Activated CD8-positive, alpha-beta T cell treated with anti-CD3 and anti-CD28 coated beads for 36 hours (primary cell): ENCODE results near the gene VTI1B. TPM values are rescaled to one million over a fixed set of nuclear protein-coding genes. Genes with fewer than 3 reads are reported as not detected.

Source experiments
- ATAC-seq: fragments of 200-7000 bp; cut with Tn5 transposase; one replicate; pipeline ENCODE4 v1.10.0; 2021; ENCODE audit warnings: mild to moderate bottlenecking, moderate library complexity
- CTCF ChIA-PET: fragments of 350-600 bp; sonication (Branson Sonifier 250); formaldehyde crosslinking; loops from one replicate; lab custom pipeline; 2021; ENCODE audit warnings: antibody characterized with exemption; lab: Charles Lee
- POLR2A ChIA-PET: fragments of 350-600 bp; sonication (Branson Sonifier 250); formaldehyde crosslinking; loops from one replicate; lab custom pipeline; 2021; ENCODE audit warnings: antibody characterized with exemption; lab: Charles Lee
- DNase-seq: peaks from one replicate; pipeline ENCODE4 v3.0.0-alpha.2; 2020
- H3K27ac Mint-ChIP-seq: one replicate; pipeline ENCODE4 v1.8.0; 2021; ENCODE audit warnings: mild to moderate bottlenecking, mixed read lengths
- H3K27me3 Mint-ChIP-seq: one replicate; pipeline ENCODE4 v1.8.0; 2021; ENCODE audit warnings: mixed read lengths
- H3K36me3 Mint-ChIP-seq: one replicate; pipeline ENCODE4 v1.8.0; 2021; ENCODE audit warnings: low read depth, mixed read lengths
- H3K4me1 Mint-ChIP-seq: one replicate; pipeline ENCODE4 v1.8.0; 2021; ENCODE audit warnings: low read depth, mixed read lengths
- H3K4me3 Mint-ChIP-seq: one replicate; pipeline ENCODE4 v1.8.0; 2021; ENCODE audit warnings: mild to moderate bottlenecking, moderate library complexity, mixed read lengths
- H3K9me3 Mint-ChIP-seq: one replicate; pipeline ENCODE4 v1.8.0; 2021; ENCODE audit warnings: mixed read lengths
- intact Hi-C: fragments of 100-400 bp; cut with micrococcal nuclease; formaldehyde crosslinking; loops from one replicate; pipeline ENCODE4 v1.10.0; 2022
- total RNA-seq, 2 experiments: library from RNA; stranded (reverse); gene quantifications; one replicate each; pipeline ENCODE4 v1.2.3, GENCODE V29; 2021
- TF ChIP-seq, protein P1 (sequence below): fragments of 200-600 bp; IDR thresholded peaks from one replicate; pipeline ENCODE4 v1.8.0; 2022; ENCODE audit warnings: antibody characterized with exemption, mild to moderate bottlenecking

VTI1B gene
- total RNA-seq, 2 experiments from 2014 or later, result 57.3 to 59.7 TPM

DNA sequence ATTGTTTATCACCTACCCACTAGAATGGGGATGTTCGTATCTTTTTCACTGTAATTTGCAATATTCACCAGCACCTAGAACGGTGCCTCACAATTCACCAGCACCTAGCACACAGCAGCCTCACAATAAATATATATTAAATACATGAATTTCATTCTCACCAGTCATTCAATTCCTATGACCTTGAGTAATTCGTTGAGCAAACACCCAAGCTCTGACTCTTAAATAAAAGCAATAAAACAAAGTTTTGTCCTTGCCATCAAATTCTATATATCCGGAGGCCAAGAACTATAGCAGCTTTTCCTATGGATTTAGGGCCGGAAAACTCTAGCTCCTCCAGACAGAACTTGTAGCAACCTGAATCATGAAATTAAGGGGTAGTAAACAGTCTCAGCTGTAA, 981 bp downstream of the VTI1B start:
- intact Hi-C loops, result no loop called here
- no peaks in the 10 kb centered on the region for H3K27me3 Mint-ChIP-seq
- peaks cover 32% of the 10 kb centered on the region for H3K4me1 Mint-ChIP-seq
- DNase-seq (no peak), ATAC-seq (no peak)
- peak overlapping the region; percentile 66 for H3K27ac Mint-ChIP-seq
- H3K9me3 Mint-ChIP-seq, result no peaks in the 10 kb centered on the region
- H3K36me3 Mint-ChIP-seq, result peaks cover 14% of the 10 kb centered on the region
- ChIA-PET POLR2A (interaction anchor here (1.2 to 4.4 kb wide), 2 partner anchors 20 to 29 kb away, joined by 3 to 30 read pairs; partner anchors contain the start of gene RDH11), CTCF (interaction anchor here (1.1 to 2.1 kb wide), 8 partner anchors 13 to 102 kb away, joined by 3 to 9 read pairs (median 4); no protein-coding TSS in a partner anchor)
- TF ChIP-seq, protein P1, sequence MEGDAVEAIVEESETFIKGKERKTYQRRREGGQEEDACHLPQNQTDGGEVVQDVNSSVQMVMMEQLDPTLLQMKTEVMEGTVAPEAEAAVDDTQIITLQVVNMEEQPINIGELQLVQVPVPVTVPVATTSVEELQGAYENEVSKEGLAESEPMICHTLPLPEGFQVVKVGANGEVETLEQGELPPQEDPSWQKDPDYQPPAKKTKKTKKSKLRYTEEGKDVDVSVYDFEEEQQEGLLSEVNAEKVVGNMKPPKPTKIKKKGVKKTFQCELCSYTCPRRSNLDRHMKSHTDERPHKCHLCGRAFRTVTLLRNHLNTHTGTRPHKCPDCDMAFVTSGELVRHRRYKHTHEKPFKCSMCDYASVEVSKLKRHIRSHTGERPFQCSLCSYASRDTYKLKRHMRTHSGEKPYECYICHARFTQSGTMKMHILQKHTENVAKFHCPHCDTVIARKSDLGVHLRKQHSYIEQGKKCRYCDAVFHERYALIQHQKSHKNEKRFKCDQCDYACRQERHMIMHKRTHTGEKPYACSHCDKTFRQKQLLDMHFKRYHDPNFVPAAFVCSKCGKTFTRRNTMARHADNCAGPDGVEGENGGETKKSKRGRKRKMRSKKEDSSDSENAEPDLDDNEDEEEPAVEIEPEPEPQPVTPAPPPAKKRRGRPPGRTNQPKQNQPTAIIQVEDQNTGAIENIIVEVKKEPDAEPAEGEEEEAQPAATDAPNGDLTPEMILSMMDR, result no peak
- peak overlapping the region; percentile 83 for H3K4me3 Mint-ChIP-seq

DNA sequence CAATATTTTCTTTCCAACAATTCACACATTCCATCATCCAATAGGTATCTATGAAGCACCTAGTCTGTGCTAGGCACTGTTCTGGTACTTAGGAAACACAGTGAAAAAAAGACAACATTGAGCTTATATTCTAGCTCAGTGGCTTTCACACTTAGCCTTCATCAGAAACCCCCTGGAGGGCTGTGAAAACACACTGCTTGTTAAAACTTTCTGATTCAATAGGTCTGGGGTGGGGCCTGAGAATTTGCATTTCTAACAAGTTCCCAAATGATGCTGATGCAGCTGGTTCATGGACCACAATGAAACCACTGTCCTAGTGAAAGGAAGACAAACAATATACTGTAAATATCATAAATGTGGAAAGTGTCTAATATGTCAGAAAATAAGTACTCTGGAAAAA, 5.9 kb downstream of the VTI1B start:
- TF ChIP-seq, protein P1, result no peak
- ChIA-PET POLR2A (interaction anchor here (1.2 kb wide), 1 partner anchor 48 kb away, joined by 3 read pairs; no protein-coding TSS in a partner anchor), CTCF (interaction anchor here (0.6 to 6.6 kb wide), 7 partner anchors 14 to 135 kb away, joined by 3 to 79 read pairs (median 4); partner anchors contain the start of genes ARG2 and PLEKHH1)
- no peak overlapping the region for H3K4me3 Mint-ChIP-seq
- intact Hi-C loops, result loop anchor here (5.0 to 10.0 kb wide), 2 partner anchors 71 to 244 kb away; no protein-coding TSS in a partner anchor
- no peaks in the 10 kb centered on the region for H3K9me3 Mint-ChIP-seq
- no peaks in the 10 kb centered on the region for H3K27me3 Mint-ChIP-seq
- H3K36me3 Mint-ChIP-seq, result no peaks in the 10 kb centered on the region
- H3K4me1 Mint-ChIP-seq, result peaks cover 59% of the 10 kb centered on the region
- ATAC-seq (peak; percentile 73), DNase-seq (peak; percentile 59)
- H3K27ac Mint-ChIP-seq, result no peak overlapping the region

DNA sequence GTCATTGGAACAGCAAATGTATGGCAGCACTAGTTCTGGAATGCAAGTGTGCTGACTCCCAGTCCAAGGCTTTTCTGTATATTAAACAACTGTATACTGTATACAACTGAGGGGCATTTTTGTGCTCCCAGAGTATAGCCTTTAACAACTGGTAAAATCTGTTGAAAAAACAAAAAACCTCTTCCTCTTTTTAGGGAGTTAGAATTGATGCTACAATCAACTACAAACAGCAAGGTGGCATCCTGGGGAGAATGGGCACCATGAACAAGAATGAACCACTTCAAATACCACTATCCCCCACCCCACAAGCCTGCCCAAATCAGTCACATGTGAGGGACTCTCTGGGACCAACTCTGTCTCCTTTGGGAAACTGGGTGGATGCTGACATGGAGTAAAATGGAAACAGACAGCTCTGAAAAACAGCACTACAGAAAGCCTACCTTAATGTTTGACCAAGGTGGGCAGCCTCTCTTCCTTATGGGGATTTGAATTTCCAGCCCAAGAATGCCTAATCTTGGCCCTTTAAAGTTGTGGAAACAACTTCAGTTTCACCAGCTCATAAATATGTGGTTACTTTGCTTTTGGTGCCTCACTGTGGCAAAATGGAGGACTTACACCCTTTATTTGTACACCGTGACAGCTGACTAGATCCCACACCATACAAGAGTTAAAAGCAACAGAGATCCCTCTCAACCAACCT, 7.5 kb downstream of the VTI1B start:
- H3K36me3 Mint-ChIP-seq, result peaks cover 2% of the 10 kb centered on the region
- ATAC-seq (peak; percentile 87), DNase-seq (peak; percentile 44)
- peak overlapping the region; percentile 61 for H3K27ac Mint-ChIP-seq
- H3K4me3 Mint-ChIP-seq, result no peak overlapping the region
- H3K9me3 Mint-ChIP-seq, result no peaks in the 10 kb centered on the region
- H3K4me1 Mint-ChIP-seq, result peaks cover 53% of the 10 kb centered on the region
- ChIA-PET CTCF (interaction anchor here (0.6 to 6.6 kb wide), 29 partner anchors 11 to 255 kb away, joined by 3 to 79 read pairs (median 5); partner anchors contain the start of genes ARG2, PIGH, PLEK2 and RDH12), POLR2A (no interaction called here)
- TF ChIP-seq, protein P1, result peak; percentile 47
- intact Hi-C loops, result loop anchor here (2.0 to 10.0 kb wide), 3 partner anchors 48 to 242 kb away; partner anchors contain the start of gene ARG2
- no peaks in the 10 kb centered on the region for H3K27me3 Mint-ChIP-seq

DNA sequence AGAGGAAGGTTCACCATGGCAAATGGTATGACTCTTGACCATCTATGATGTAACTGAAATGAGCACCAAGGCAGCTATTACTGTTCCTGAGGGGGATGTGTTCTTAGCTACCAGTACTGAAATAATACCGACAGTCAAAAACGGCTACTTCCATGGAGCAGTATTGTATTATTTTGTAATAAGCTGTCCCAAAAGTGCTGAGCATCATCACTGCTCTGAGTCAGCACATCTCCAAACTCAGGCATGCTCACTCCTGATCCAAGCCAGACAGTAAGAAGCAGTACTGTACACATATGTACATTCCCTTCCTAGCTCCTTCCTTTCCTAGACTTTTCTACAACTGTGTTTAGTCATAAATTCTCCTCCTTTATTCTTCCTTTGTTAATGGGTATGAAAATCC, 8.6 kb downstream of the VTI1B start:
- Mint-ChIP-seq H3K27me3 (no peaks in the 10 kb centered on the region), H3K9me3 (no peaks in the 10 kb centered on the region), H3K4me3 (no peak overlapping the region), H3K36me3 (peaks cover 2% of the 10 kb centered on the region), H3K4me1 (peaks cover 49% of the 10 kb centered on the region), H3K27ac (peak overlapping the region; percentile 7)
- TF ChIP-seq, protein P1, result no peak
- CTCF ChIA-PET, result interaction anchor here (0.6 to 6.6 kb wide), 14 partner anchors 10 to 240 kb away, joined by 3 to 79 read pairs (median 5); partner anchors contain the start of genes ARG2 and PIGH
- no peak for ATAC-seq
- POLR2A ChIA-PET, result no interaction called here
- intact Hi-C loops, result loop anchor here (2.0 to 10.0 kb wide), 3 partner anchors 47 to 241 kb away; partner anchors contain the start of gene ARG2
- DNase-seq, result no peak
